Spleen (tissue), 11 donors: ENCODE results near the gene C14orf132. TPM values are rescaled to one million over a fixed set of nuclear protein-coding genes. Genes with fewer than 3 reads are reported as not detected.

ENCODE experiments used
- DNase-seq: peaks from one replicate; pipeline ENCODE4 v3.0.0-alpha.2; 2020
- H3K27ac ChIP-seq, 8 donors: fragments of 200-600 bp; sonication (generic) in 7 of 8; 1 replicate in 4 of 8; 2 replicates in 4 of 8; pipeline versions ENCODE4 v1.5.0 to v1.8.0; 2016 to 2021; ENCODE audit warnings: inconsistent platforms in 4 of 8, mild to moderate bottlenecking in 4 of 8, moderate library complexity in 1 of 8
- H3K27me3 ChIP-seq, 7 donors: fragments of 200-600 bp; sonication (generic) in 6 of 7; replicated peaks in 1 of 7; 1 replicate in 4 of 7; 2 replicates in 3 of 7; pipeline versions ENCODE4 v1.5.0 to v1.8.0; 2016 to 2021; ENCODE audit warnings: inconsistent platforms in 3 of 7, mild to moderate bottlenecking in 1 of 7
- H3K36me3 ChIP-seq, 6 donors: fragments of 200-600 bp; sonication (generic) in 5 of 6; 1 replicate in 4 of 6; 2 replicates in 2 of 6; pipeline versions ENCODE4 v1.5.0 to v1.8.0; 2016 to 2021; ENCODE audit warnings: inconsistent platforms in 2 of 6
- H3K4me1 ChIP-seq, 6 donors: fragments of 200-600 bp; sonication (generic) in 5 of 6; 1 replicate in 3 of 6; 2 replicates in 3 of 6; pipeline versions ENCODE4 v1.5.0 to v1.8.0; 2016 to 2021; ENCODE audit warnings: inconsistent platforms in 3 of 6
- H3K4me3 ChIP-seq, 8 donors: fragments of 200-600 bp; sonication (generic) in 7 of 8; 1 replicate in 4 of 8; 2 replicates in 4 of 8; pipeline versions ENCODE4 v1.5.0 to v1.8.0; 2016 to 2021; ENCODE audit warnings: inconsistent platforms in 4 of 8, mild to moderate bottlenecking in 4 of 8, moderate library complexity in 2 of 8
- H3K9me3 ChIP-seq, 8 donors: fragments of 200-600 bp; sonication (generic) in 7 of 8; 1 replicate in 4 of 8; 2 replicates in 4 of 8; pipeline versions ENCODE4 v1.5.0 to v1.8.0; 2016 to 2021; ENCODE audit warnings: inconsistent platforms in 4 of 8
- POLR2A ChIP-seq, 3 donors: fragments of 450-650 bp; IDR thresholded peaks; one replicate each; pipeline ENCODE4 v1.5.1; 2017; ENCODE audit warnings: antibody characterized with exemption in 3 of 3, mild to moderate bottlenecking in 1 of 3
- POLR2AphosphoS5 ChIP-seq, 3 donors: sonication (generic); formaldehyde crosslinking; IDR thresholded peaks; one replicate each; pipeline ENCODE4 v1.5.1; 2017; ENCODE audit warnings: antibody characterized with exemption in 3 of 3
- WGBS, 5 donors: extraction: QIAGEN DNeasy Blood & Tissue Kit in 3 of 5; methylation state at CpG; one replicate each; pipeline versions ENCODE4 v1.1.5 to v1.1.7; 2013 to 2018; 5-methylcytosine and 5-hydroxymethylcytosine counted together
- intact Hi-C: fragments of 100-400 bp; cut with DNase I; formaldehyde crosslinking; loops from one replicate; pipeline ENCODE4 v1.15.0; 2023; ENCODE audit warnings: low total_unique reads
- polyA plus RNA-seq, 3 donors: library from polyadenylated mRNA; stranded (reverse); fragments of 200-250 nt; gene quantifications; one replicate each; pipeline ENCODE4 v1.2.1, GENCODE V29; 2013
- total RNA-seq, 7 donors: library from RNA; depleted of rRNA in 3 of 7; stranded (reverse); fragments of >200 nt in 3 of 7; fragmentation: NEBNext Ultra II Directional in 4 of 7; extraction: Animal tissue kit (Norgen Biotek cat#: 25700) in 4 of 7; gene quantifications; one replicate each; pipeline versions ENCODE4 v1.1.0 to v1.2.1, GENCODE V29; 2016 to 2021
- TF ChIP-seq, protein P1 (sequence below), 11 experiments: fragments of 200-600 bp in 7 of 11; fragments of 450-650 bp in 4 of 11; sonication (generic) in 4 of 11; IDR thresholded peaks in 8 of 11; conservative IDR thresholded peaks in 3 of 11; 1 replicate in 7 of 11; 2 replicates in 4 of 11; pipeline versions ENCODE4 v1.4.0 to v1.8.0; 2016 to 2021; ENCODE audit warnings: antibody characterized with exemption in 11 of 11, inconsistent platforms in 4 of 11, mild to moderate bottlenecking in 1 of 11
- donor health status: healthy with polysubstance abuse.
- donor health status: DM: no; HTN: no; CAD: no; lungs with moderate emphysema.
- donor health status: DM: no; HTN: no; CAD: no.
- donor health status: Bipolar disorder and iron deficiency.
- donor health status: healthy.
- donor health status: DM: no; HTN: no; CAD: no.
- donor health status: DM: yes; HTN: yes; CAD: no.

Gene C14orf132
- total and polyA plus RNA-seq, 10 donors: 1.8 to 16.4 (median 7.8) TPM

DNA sequence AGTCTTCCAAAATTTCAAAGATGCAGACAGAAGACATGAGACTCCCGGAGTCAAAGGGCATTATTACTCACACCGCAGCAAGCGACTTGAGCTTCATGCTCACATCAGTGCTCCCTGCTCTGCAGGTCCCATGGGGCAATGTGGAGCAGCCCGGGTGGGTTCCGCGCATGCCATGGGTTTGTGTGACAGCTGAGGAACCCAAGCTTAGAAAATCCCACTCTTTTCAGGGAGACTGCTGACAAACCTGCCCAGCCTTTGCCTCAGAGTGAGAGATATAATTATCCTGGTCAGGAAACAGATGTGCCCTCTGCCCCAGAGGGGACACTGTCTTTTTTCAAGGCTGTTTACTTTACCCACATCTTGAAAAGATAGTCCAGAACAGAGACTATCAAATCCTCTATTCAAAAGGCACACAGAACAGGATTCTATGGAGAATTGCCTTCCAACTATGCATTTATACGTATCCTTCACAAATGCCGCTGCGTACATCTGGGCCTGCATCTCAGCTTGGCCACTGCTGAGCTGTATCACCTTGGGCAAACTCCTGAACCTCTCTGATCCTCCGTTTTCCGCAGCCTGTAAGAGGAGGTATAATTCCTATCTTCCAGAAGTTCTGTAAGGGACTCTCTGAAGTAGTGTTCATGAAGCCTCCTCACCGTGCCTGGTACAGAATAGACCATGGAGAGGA, 16.0 kb downstream of the C14orf132 start:
- WGBS, 5 donors: 75 to 80% (median 77%) methylated on average over 12 of the region's 12 CpGs
- peak; percentile 45 for DNase-seq
- Histone ChIP-seq H3K27ac (no peak overlapping the region), H3K4me3 (no peak overlapping the region), H3K4me1 (no peaks in the 10 kb centered on the region), H3K36me3 (no peaks in the 10 kb centered on the region), H3K27me3 (peaks cover 0 to 55% (median 0%) of the 10 kb centered on the region in 7 donors), H3K9me3 (no peaks in the 10 kb centered on the region)
- intact Hi-C loops: no loop called here
- TF ChIP-seq, protein P1, sequence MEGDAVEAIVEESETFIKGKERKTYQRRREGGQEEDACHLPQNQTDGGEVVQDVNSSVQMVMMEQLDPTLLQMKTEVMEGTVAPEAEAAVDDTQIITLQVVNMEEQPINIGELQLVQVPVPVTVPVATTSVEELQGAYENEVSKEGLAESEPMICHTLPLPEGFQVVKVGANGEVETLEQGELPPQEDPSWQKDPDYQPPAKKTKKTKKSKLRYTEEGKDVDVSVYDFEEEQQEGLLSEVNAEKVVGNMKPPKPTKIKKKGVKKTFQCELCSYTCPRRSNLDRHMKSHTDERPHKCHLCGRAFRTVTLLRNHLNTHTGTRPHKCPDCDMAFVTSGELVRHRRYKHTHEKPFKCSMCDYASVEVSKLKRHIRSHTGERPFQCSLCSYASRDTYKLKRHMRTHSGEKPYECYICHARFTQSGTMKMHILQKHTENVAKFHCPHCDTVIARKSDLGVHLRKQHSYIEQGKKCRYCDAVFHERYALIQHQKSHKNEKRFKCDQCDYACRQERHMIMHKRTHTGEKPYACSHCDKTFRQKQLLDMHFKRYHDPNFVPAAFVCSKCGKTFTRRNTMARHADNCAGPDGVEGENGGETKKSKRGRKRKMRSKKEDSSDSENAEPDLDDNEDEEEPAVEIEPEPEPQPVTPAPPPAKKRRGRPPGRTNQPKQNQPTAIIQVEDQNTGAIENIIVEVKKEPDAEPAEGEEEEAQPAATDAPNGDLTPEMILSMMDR (IDR thresholded peaks at IDR 0.05 in 8 of 11, conservative IDR thresholded peaks at IDR 0.05 in 3 of 11): no peak
- TF ChIP-seq POLR2A (IDR thresholded peaks at IDR 0.05) (no peak), POLR2AphosphoS5 (IDR thresholded peaks at IDR 0.05) (no peak)

DNA sequence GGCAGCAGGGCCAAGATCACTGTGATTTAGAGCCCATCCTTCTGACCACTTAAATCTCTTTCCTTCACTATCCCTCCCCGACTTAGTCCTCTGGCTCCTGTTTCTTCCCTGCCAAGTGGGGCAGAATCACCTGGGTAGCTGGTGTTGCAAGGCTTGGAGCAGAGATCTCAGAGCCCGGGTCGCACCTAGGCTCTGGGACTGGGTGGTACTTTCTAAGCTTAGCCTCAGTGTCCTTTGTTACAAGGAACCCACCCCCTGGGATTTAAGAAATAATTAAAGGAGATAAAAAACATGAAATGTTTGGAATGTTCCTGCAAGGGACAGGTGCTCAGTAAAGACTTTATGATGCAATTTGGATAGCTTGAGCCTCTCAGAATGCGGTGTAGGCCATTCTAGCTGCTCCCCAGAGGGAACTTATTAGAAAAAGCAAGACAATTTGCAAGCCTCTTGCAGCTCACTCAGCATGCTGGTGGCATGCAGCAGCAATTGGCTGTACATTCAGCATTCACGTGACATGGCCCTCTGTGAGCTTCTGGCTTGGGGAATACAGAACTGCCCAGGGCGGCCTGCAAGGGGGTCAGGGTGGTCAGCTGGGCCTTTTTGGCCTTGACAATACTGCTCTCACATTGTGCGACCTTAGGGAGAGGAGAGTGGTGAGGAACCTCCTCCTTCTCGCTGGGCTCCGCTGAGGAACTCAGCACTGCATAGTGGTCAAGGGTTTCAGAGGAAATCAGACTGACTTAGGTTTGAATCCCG, 16.8 kb downstream of the C14orf132 start:
- intact Hi-C loops: no loop called here
- WGBS, 5 donors: 66 to 78% (median 71%) methylated on average over 10 of the region's 10 CpGs
- no peak for TF ChIP-seq POLR2A (IDR thresholded peaks at IDR 0.05)
- TF ChIP-seq POLR2AphosphoS5 (IDR thresholded peaks at IDR 0.05): no peak
- TF ChIP-seq, protein P1 (IDR thresholded peaks at IDR 0.05 in 8 of 11, conservative IDR thresholded peaks at IDR 0.05 in 3 of 11): no peak
- DNase-seq: peak; percentile 32
- Histone ChIP-seq H3K9me3 (no peaks in the 10 kb centered on the region), H3K27me3 (peaks cover 0 to 60% (median 0%) of the 10 kb centered on the region in 7 donors), H3K27ac (no peak overlapping the region), H3K4me1 (no peaks in the 10 kb centered on the region), H3K4me3 (no peak overlapping the region), H3K36me3 (no peaks in the 10 kb centered on the region)

DNA sequence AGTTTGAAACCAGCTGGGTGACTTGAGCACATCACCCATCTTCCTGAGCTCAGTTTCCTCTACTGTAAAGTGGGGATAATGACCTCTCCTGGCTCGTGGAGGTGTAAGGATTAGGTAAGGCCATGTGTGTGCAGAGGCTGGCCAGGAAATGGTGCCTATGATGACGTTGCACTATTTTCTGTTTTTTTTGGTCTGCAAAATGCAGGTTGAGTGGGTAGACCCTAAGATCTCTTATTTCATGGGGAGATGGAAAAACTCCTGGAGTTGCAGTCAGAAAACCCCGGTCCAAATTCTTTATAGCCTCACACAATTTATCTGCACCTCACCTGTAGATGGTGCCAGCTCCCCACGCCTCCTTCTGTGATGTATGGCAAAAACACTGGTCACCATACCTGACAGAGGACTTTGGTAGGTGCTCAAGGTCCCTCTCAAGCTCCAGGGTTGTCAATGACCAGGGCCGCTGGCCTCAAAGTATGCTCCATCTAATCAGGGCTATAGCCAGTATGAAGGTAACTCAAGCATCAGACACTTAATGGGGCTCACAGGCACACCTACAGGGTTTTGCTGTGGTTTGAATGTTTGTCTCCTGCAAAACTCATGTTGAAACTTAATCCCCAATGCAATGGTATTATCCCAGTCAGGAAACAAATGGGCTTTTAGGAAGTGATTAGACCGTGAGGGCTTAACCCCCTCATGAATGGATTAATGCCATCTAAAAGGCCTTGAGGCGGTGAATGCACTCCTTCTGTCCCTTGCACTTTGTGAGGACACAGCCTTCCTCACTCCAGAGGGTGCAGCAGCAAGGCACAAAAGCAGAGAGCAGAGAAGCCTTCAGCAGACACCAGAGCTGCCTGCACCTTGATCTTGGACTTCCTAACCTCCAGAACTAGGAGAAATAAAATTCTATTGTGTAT, 17.6 kb downstream of the C14orf132 start:
- Histone ChIP-seq H3K9me3 (no peaks in the 10 kb centered on the region), H3K36me3 (no peaks in the 10 kb centered on the region), H3K4me3 (no peak overlapping the region), H3K27ac (no peak overlapping the region), H3K4me1 (no peaks in the 10 kb centered on the region), H3K27me3 (peaks cover 0 to 56% (median 0%) of the 10 kb centered on the region in 7 donors)
- intact Hi-C loops: no loop called here
- DNase-seq: peak; percentile 25
- no peak for TF ChIP-seq POLR2AphosphoS5 (IDR thresholded peaks at IDR 0.05)
- 61 to 81% (median 74%) methylated on average over 7 of the region's 7 CpGs for WGBS, 5 donors

DNA sequence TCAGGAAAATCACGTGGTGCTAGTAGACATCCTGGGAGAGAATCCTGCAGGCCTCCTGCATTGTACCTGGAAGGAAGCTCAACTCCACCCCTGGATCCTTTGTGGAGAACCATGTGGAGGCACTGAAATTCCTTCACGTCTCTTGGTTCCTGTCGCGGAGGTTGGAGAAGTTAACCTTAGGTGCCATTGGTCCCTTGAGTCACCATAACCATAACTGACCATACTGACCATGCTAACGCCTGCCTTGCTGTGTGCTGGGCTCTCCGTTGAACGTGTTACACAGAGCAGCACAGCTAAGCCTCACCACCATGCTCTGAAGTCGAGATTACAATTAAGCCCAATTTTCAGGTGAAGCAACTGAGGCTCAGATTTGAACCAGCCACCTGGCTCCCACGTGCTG, 18.6 kb downstream of the C14orf132 start:
- Histone ChIP-seq H3K27ac (no peak overlapping the region), H3K4me3 (no peak overlapping the region), H3K9me3 (no peaks in the 10 kb centered on the region), H3K4me1 (no peaks in the 10 kb centered on the region), H3K27me3 (peaks cover 0 to 61% (median 0%) of the 10 kb centered on the region in 7 donors), H3K36me3 (no peaks in the 10 kb centered on the region)
- DNase-seq: peak; percentile 17
- intact Hi-C loops: no loop called here
- TF ChIP-seq POLR2AphosphoS5 (IDR thresholded peaks at IDR 0.05): no peak
- no peak for TF ChIP-seq POLR2A (IDR thresholded peaks at IDR 0.05)
- TF ChIP-seq, protein P1 (IDR thresholded peaks at IDR 0.05 in 8 of 11, conservative IDR thresholded peaks at IDR 0.05 in 3 of 11): no peak
- 78 to 85% (median 83%) methylated on average over 8 to 9 of the region's 9 CpGs for WGBS, 5 donors
